HG03139 (cell line): Measurements from ENCODE around the gene SYCE3.

Experiments used
- ATAC-seq: cut with Tn5 transposase; IDR thresholded peaks from one replicate; pipeline ENCODE4 v1.9.1; 2021; ENCODE audit not compliant: unreplicated experiment

The SYCE3 gene

DNA sequence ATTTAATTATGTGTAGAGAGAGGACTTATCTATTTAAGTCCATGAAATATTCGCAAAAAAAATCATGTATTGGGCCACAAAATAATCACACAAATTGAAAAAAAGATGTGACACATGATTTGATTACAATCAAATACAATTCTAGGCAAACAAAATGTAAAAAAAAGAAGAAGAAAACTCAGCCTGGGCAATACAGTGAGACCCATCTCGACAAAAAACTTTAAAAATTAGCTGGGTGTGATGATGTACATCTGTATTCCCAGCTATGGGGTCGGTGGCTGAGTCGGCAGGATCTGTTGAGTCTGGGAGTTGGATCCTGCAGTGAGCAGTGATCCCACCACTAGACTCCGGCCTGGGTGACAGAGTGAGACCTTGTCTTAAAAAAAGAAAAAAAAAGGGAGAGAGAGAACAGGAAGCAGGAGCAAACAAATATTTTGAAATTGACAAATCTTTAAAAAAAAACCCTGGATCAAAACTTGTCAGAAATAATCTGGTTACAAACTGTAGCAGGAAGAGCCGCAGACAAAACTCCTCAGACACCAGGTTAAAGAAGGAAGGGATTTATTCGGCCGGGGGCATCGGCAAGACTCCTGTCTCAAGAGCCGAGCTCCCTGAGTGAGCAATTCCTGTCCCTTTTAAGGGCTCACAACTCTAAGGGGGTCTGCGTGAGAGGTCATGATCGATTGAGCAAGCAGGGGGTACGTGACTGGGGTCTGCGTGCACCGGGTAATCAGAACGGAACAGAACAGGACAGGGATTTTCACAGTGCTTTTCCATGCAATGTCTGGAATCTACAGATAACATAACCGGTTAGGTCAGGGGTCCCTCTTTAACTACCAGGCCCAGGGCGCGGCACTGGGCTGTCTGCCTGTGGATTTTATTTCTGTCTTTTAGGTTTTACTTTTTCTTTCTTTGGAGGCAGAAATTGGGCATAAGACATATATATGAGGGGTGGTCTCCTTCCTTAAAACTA lies 29.6 kb downstream of the SYCE3 start:
- ATAC-seq, result no peak

DNA sequence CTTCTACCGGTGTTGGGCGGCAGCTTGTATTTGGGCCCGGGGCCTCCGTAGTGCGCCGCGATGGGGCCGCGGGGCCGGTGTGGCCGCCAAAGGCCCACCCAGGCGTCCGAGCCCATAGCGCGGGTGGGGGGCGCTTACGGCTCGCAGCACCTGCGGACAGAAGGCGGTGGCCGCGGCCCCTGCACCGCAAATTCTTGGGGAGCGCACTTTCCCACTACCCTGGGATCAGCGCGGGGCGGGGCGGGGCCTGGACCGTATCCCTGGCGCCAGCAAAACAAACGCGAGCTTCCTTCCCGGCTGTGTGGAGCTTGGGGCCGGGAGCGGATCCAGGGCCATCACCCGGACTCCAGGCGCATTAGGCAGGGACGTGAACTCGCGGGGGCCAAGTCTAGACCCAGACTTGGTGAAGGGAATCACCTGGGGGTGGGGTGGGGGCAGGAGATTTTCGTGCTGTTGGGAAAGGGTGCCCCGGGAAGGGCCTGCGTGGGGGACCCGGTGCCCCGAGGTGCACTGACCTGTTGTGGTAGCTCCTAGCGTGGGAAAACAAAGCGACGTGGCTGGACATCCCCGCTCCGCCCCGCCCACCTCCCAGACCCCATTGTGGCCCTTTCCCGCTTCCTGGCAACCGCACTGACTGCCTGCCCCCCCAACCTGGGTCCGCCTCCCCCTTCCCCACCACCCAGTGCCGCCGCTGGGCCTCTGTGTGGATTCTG lies 30.6 kb downstream of the SYCE3 start:
- no peak for ATAC-seq

DNA sequence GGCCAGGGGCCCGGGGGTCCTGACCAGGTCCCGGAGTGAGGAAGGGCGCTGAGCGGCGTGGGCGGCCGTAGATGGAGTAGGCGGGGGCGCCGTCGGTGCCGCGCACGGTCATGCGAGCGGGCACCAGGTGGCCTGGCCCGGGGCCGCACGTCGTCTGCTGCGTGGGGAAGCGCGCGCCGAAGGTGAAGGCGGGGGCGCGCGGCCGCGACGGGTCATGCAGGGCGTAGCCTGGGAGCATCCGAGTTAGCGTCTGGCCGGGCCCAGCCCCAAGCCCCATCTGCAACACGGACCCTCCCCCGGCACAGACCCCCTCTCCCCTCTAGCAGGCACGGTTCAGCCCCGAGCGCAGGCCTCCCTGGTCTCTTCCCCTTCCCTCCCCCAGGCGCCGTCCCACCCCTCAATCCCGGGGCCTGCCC lies 31.2 kb downstream of the SYCE3 start:
- ATAC-seq, result no peak

GRCh38 chr22:50530877-50531545 lies 31.7 kb downstream of the SYCE3 start:
- ATAC-seq, result no peak

- no peak for ATAC-seq
These were observed 32.2 kb downstream of the SYCE3 start for GRCh38 chr22:50530580-50530876.

DNA sequence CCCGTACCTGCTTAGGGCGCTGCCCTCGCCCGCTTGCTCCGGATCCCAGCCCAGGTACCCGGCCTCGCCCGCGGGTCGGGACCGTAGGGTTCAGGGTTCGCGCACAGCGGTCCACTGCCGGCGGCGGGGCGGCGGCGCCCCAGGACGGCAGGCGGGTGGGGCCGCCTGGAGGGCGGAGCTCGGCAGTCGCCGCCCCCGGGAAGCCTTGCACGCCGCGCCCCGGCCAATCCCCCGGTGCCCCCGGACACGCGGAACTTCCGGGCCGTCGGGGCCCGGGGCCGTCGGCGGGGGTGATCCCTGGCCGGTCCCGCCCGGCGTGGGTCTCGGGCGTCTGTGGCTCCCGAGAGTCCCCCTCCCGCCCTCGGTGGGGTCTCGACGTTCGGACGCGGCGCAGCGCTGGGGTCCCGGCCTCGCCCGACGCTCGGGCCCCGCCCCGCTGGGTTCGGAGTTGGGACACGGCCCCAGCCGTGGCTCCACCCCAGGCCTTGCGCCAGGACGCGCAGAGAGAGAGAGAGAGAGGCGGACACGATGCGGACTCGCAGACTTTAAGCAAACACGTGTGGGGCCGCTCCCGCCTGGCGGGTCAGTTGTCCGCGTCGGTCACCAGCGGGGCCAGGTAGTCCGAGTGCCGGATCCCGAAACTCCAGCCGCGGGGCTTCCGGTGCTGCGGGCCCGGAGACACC lies 32.7 kb downstream of the SYCE3 start, which contains the start of gene TYMP:
TYMP (minus strand) TSS at position 116 of the 683 bp plus-strand sequence. CDS start 303 bp downstream, outside the sequence.
- ATAC-seq, result no peak

DNA sequence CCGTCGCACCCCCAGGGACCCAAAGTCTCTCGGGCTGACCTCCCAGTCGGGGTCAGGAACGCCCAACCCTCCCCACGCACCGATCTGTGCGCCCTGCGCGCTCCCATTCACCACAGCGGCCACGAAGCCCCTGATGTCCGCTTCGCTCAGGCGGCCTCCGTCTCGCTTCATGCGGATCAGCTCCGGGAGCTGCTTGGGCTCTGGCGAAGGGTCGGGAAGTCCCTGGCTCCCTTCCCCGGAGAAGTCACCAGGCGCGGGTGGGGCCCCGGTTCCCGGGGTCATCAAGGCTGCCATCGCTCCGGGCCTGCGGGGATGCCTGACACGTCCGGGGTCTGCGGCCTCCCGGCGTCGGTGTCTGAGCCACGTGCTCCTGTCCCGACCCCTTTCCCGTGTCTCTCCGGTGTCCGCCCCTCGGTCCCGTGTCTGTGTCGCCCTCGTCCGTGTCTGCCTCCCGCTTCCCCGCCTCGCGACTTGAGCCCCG lies 33.3 kb downstream of the SYCE3 start:
- ATAC-seq, result no peak

DNA sequence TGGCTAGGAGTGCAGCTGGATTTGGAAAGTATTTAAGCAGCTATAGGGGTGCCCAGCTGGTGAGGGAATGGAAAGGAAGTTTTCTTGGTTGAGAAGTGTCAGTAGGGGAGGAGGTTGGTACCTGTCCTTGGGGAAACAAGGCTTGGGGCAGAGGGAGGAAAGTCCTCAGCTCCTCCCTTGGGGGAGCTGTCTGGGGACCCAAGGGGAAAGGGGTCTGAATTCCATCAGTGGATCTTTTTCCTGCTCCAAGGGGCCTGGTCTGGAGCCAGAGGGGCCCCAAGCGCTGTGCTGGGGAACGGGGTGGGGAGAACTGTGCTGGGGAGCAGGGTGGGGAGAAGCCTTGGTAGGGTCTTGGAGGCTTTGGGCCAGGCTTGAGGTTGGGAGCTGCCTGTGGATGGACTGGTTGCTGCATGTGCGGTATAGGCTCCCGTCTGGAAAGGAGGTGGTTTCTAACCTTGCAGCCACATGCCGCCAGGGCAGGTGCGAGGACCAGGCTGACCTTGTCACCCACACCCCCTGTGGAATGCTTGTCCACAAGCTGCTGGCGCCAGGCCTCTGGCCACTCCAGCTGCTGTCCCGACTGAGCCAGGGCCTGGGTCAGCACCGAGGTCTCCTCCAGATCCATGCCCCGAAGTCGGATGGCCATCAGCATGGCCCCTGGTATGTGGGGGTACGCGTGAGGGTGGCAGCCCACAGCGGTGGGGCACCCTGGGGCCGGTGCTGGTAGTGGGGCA lies 33.9 kb downstream of the SYCE3 start:
- no peak for ATAC-seq

DNA sequence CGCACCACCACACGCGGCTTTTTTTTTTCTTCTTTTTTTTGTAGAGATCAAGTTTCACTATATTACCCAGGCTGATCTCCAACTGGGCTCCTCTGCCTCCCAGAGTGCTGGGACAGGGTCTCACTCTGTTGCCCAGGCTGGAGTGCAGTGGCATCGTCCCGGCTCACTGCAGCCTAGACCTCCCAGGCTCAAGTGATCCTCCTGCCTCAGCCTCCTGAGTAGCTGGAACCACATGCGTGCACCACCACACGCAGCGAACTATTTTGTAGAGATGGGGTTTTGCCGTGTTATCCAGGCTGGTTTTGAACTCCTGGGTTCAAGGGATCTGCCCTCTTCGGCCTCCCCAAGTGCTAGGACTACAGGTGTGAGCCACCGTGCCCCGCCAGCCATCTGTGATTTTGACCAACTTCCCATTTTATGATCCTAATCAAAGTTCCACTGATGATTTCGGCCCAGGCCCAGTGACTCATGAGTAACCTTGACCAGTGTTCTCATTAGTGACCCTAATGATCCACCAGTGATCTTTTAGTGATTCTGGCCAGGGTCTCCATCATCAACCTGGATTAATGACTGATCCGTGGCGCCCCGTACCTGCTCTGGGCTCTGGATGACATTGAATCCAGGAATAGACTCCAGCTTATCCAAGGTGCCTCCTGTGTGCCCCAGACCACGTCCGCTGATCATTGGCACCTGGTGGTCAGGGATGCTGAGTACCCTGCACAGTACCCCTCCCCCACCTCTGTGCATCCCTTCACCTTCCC lies 34.6 kb downstream of the SYCE3 start:
- no peak for ATAC-seq

- ATAC-seq, result no peak
These were observed 35.6 kb downstream of the SYCE3 start for GRCh38 chr22:50526834-50527801.

DNA sequence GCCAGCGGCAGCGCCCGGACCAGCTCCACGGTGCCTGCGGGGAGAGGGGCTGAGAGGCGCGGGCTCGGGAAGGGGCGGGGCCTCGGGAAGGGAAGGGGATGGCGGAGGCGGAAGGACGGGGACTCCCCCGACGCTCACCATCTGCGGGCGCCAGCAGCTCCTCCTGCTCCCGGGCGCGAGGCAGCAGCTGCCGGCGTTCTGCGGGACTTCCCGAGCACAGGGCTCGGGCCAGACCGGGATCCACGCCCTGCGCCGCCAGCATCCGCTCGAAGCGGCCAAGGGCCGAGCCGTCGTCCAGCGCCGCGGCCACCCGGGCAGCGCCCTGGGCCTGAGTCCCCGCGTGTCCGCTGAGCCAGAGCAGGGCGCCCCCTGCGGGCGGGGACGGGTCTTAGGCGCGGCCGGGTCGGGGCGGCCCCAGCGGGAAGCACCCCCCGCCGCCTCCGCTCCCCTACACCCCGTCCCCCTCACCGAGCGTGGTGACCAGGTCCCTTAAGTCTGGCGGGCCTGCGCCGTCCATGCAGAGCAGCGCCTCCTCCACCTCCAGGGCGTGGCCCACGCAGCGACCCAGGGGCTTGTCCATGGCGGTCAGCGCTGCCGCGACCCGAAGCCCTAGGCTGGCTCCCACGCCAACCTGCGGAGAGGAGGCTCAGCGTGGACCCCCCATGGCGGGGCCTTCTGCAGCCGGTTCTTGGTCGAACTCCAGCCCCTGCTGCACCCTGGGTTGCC lies 36.4 kb downstream of the SYCE3 start:
- peak; percentile 30 for ATAC-seq

- ATAC-seq, result peak; percentile 8
These were observed 36.9 kb downstream of the SYCE3 start for GRCh38 chr22:50525858-50526107.

DNA sequence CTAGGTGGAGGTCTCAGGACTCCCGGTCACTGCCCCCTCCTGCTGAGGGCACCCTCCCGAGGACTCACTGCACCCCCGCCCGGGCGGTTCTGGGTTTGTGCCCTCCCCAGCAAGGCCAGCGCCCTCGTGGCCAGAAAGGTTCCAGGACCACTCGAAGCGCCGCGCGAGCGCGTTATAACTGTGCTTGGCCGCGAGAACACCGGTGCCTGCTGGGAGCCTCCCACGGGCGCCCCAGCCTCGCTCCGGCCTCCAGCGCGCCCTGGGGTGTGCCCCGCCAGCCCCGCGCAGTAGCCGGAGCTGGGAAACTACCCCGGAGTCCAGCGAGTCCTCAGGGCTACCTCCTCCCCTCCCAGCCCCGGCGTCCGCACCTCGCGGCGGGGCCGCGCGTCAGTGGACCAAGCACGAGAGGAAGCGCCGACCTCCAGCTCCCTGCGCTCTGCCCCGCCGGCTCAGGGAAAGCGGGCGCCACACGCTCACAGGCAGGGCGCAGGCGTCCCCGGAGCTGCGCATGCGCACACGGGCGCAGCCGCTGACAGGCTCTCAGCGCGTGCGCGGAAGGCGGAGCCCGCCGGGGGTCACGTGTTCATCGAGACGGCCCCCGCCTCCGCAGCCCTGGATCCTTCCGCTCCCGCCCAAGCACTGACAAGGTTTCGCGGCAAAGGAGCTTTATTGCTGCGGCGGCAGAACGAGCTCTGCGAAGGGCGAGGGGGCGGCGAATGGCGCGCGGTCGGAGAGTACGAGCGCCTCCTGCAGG lies 37.4 kb downstream of the SYCE3 start, which contains the start of gene SCO2:
SCO2 (minus strand) TSS at position 495 of the 754 bp plus-strand sequence. CDS start 1,187 bp downstream, outside the sequence.
- peak; percentile 34 for ATAC-seq

DNA sequence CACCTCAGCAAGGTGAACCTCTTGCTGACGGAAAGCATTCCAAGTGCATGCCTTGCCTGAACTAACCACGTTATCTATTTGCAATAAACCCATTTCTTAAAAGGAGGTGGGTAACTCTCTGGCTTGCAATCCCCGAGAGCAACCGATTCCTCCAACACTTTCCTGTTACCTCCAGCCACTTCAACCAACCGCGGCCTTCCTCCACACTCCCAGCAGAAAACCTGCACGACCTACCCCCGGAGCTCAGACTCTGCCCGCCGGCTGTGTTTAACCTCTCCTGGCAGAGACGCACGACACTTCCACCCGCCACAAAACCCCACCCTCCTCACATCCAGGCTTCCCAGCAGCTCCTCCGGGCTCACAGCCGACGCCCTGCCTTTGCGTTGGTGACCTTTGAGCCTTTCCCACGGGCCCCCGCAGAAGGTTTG lies 38.0 kb downstream of the SYCE3 start:
- ATAC-seq, result no peak

- ATAC-seq, result no peak
These were observed 38.7 kb downstream of the SYCE3 start for GRCh38 chr22:50523806-50524675.

DNA sequence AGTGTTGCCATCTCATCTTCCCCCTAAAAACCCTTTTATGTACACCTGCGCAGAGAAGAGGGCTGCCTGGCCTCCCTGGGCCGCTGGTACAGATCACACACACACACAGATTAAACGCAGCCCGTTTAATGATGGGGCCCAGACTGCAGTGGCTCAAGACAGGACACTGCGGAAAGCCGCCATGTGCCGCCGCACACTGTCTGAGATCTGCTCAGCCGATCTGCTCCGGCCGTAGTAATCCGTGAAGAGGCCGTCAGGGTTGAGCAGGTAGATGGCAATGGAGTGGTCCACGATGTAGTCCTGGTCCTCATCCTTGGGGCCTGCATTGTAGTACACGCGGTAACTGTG lies 39.3 kb downstream of the SYCE3 start:
- ATAC-seq, result no peak
